22Rv1 (cell line): ENCODE results near the gene PTX4.

ENCODE experiments used
- CTCF ChIP-seq: fragments of 450-650 bp; IDR thresholded peaks from 2 replicates; pipeline ENCODE4 v1.5.1; 2017; ENCODE audit warnings: mild to moderate bottlenecking
- ZFX ChIP-seq: fragments of 450-650 bp; IDR thresholded peaks from 2 replicates; pipeline ENCODE4 v1.6.1; 2017; ENCODE audit warnings: antibody characterized with exemption, borderline replicate concordance

DNA sequence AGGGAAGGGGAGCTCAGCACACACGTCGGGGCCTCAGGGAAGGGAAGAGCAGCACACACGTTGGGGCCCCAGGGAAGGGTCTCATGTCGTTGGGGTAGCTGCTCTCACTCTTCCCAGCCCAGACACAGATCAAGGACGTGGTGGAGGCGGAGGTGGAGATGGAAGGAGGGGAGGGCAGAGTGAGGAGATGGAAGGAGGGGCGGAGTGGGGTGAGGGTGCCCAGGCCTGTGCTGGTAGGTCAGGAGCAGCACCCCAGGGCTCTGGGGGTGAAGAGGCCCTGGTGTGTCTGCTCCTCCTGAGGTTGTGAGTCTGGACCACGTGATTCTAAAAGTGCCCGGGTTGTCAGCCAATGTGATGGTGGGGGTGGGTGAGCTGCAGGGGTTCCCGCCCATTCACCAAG, 28.8 kb downstream of the PTX4 start:
- no peak for TF ChIP-seq CTCF
- no peak for TF ChIP-seq ZFX
